BLaER1 treated with 17β-estradiol and CSF1 and Interleukin-3, amounts not matched to agents 10 nM and 100 nM (cell line): ENCODE data around the gene FBXO47.

ENCODE experiments used
- H3K27ac ChIP-seq, 11 experiments: shearing (Covaris generic); formaldehyde crosslinking; 2 replicates each; pipeline ENCODE4 v1.8.1; 2022
- H3K27me3 ChIP-seq, 11 experiments: shearing (Covaris generic); formaldehyde crosslinking; 2 replicates each; pipeline ENCODE4 v1.8.1; 2022
- H3K36me3 ChIP-seq, 11 experiments: shearing (Covaris generic); formaldehyde crosslinking; 2 replicates each; pipeline ENCODE4 v1.8.1; 2022
- H3K4me1 ChIP-seq, 10 experiments: shearing (Covaris generic); formaldehyde crosslinking; 2 replicates each; pipeline ENCODE4 v1.8.1; 2022
- H3K4me2 ChIP-seq, 11 experiments: shearing (Covaris generic); formaldehyde crosslinking; 2 replicates each; pipeline ENCODE4 v1.8.1; 2022
- H3K4me3 ChIP-seq, 10 experiments: shearing (Covaris generic); formaldehyde crosslinking; 2 replicates each; pipeline ENCODE4 v1.8.1; 2022
- H3K9ac ChIP-seq, 11 experiments: shearing (Covaris generic); formaldehyde crosslinking; 2 replicates each; pipeline ENCODE4 v1.8.1; 2022
- H3K9me3 ChIP-seq, 11 experiments: shearing (Covaris generic); formaldehyde crosslinking; replicated peaks in 1 of 11; 2 replicates each; pipeline ENCODE4 v1.8.1; 2022
- H4K20me1 ChIP-seq, 11 experiments: shearing (Covaris generic); formaldehyde crosslinking; 2 replicates each; pipeline ENCODE4 v1.8.1; 2022
- Cebpa-rat ChIP-seq, 11 experiments: shearing (Covaris generic); IDR thresholded peaks; 2 replicates each; pipeline ENCODE4 v1.8.1; 2022

FBXO47 gene

DNA sequence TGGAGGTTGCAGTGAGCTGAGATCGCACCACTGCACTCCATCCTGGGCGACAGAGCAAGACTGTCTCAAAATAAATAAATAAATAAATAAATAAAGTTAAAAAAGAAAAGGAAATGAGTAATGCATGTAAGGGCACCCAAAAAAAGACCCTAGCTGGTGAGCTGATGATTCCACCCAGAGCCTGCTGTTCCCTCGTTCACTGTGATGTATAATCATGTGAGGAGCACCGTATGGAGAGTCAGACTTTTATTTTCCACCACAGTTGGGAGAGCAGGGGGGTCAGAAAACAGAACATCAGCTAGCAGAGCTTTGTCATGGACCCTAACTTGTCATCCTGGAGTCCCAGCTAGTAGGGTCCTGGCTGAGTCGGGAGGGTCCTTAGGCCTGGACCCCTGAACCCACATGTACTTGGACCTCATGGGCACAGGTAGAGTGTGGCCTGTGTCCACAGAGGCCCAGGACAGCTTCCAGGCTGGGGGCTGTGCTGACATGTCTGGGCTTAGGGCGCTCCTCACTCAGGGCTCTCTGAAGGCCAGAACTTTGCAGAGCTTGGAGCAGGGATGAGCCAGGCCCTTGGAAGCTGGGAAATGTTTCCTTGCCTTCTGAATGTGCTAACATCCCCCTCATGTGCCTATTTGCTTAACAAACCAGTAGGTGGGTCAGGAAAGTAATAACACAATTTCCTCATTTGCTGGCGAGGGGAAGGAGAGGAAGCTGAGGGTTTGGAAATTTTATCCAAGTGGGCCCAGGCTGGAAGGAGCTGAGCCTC, 60.6 kb downstream of the FBXO47 start:
- Histone ChIP-seq H3K9ac (peak overlapping the region; percentile 31 to 69 (median 55); a peak in 20 of 22 replicates), H3K4me2 (peak overlapping the region; percentile 67 to 95 (median 83)), H3K27ac (peak overlapping the region; percentile 7 to 70 (median 62); a peak in 21 of 22 replicates), H3K36me3 (peaks cover 38 to 93% (median 81%) of the 10 kb centered on the region in 11 experiments), H3K27me3 (no peaks in the 10 kb centered on the region), H3K9me3 (peaks cover 0 to 11% (median 6%) of the 10 kb centered on the region in 11 experiments; a peak in 7 of 22 replicates), H3K4me3 (peak overlapping the region in 4 of 10 experiments; percentile 3 to 36 (median 6); a peak in 3 of 20 replicates), H3K4me1 (peaks cover 56 to 81% (median 63%) of the 10 kb centered on the region in 10 experiments), H4K20me1 (peaks cover 0 to 98% (median 12%) of the 10 kb centered on the region in 11 experiments; a peak in 12 of 22 replicates)
- TF ChIP-seq Cebpa-rat (IDR thresholded peaks at IDR 0.05): no peak

- peak overlapping the region in 4 of 11 experiments; percentile 1 to 56 (median 54); a peak in 4 of 22 replicates for H3K9ac ChIP-seq
- no peaks in the 10 kb centered on the region for H3K27me3 ChIP-seq
- H3K36me3 ChIP-seq: peaks cover 33 to 83% (median 71%) of the 10 kb centered on the region in 11 experiments
- H3K4me3 ChIP-seq: no peak overlapping the region
- TF ChIP-seq Cebpa-rat (IDR thresholded peaks at IDR 0.05): no peak
- peaks cover 0 to 11% (median 6%) of the 10 kb centered on the region in 11 experiments; a peak in 7 of 22 replicates for H3K9me3 ChIP-seq
- peaks cover 0 to 95% (median 12%) of the 10 kb centered on the region in 11 experiments; a peak in 10 of 22 replicates for H4K20me1 ChIP-seq
- H3K4me1 ChIP-seq: peaks cover 69 to 92% (median 76%) of the 10 kb centered on the region in 10 experiments
- peak overlapping the region; percentile 67 to 95 (median 83); a peak in 20 of 22 replicates for H3K4me2 ChIP-seq
- H3K27ac ChIP-seq: peak overlapping the region in 6 of 11 experiments; percentile 48 to 70 (median 64); a peak in 4 of 22 replicates
Measured at GRCh38 chr17:38905375-38905774, 61.8 kb downstream of the FBXO47 start.

DNA sequence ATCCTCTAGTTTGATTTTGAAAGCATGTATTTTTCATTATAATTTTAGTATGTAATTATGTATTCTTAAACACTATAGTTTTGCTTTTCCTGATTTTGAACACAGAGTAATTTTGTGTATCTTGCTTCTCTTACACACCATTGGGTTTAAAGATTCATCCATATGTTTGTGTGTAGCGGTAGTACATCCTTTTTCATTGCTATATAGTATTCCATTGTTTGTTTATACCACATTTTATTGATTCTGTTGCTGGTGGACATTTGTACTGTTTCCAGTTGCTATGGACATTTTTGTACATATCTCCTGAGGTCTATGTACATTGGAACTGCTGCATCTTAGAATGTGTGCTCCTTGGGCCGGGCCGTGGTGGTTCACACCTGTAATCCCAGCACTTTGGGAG, 62.3 kb downstream of the FBXO47 start:
- no peak for TF ChIP-seq Cebpa-rat (IDR thresholded peaks at IDR 0.05)
- Histone ChIP-seq H3K4me2 (peak overlapping the region in 9 of 11 experiments; percentile 13 to 95 (median 84); a peak in 12 of 22 replicates), H3K4me3 (no peak overlapping the region), H3K27ac (peak overlapping the region in 1 of 11 experiments; percentile 7; a peak in 3 of 22 replicates), H3K27me3 (no peaks in the 10 kb centered on the region), H4K20me1 (peaks cover 0 to 90% (median 12%) of the 10 kb centered on the region in 11 experiments; a peak in 10 of 22 replicates), H3K9me3 (peaks cover 0 to 11% (median 6%) of the 10 kb centered on the region in 11 experiments; a peak in 7 of 22 replicates), H3K36me3 (peaks cover 33 to 79% (median 68%) of the 10 kb centered on the region in 11 experiments), H3K4me1 (peaks cover 74 to 92% (median 81%) of the 10 kb centered on the region in 10 experiments), H3K9ac (peak overlapping the region in 1 of 11 experiments; percentile 1; a peak in 1 of 22 replicates)

- Histone ChIP-seq H3K4me3 (no peak overlapping the region), H3K4me2 (peak overlapping the region in 2 of 11 experiments; percentile 94 to 98; a peak in 1 of 22 replicates), H3K9ac (no peak overlapping the region), H3K27ac (peak overlapping the region in 8 of 11 experiments; percentile 15 to 99 (median 96); a peak in 11 of 22 replicates), H3K9me3 (peaks cover 0 to 11% (median 6%) of the 10 kb centered on the region in 11 experiments; a peak in 7 of 22 replicates), H3K27me3 (no peaks in the 10 kb centered on the region), H3K36me3 (peaks cover 33 to 74% (median 65%) of the 10 kb centered on the region in 11 experiments), H3K4me1 (peaks cover 77 to 92% (median 86%) of the 10 kb centered on the region in 10 experiments), H4K20me1 (peaks cover 0 to 76% (median 11%) of the 10 kb centered on the region in 11 experiments; a peak in 10 of 22 replicates)
- TF ChIP-seq Cebpa-rat (IDR thresholded peaks at IDR 0.05): no peak
Measured at GRCh38 chr17:38903404-38903803, 63.8 kb downstream of the FBXO47 start.

DNA sequence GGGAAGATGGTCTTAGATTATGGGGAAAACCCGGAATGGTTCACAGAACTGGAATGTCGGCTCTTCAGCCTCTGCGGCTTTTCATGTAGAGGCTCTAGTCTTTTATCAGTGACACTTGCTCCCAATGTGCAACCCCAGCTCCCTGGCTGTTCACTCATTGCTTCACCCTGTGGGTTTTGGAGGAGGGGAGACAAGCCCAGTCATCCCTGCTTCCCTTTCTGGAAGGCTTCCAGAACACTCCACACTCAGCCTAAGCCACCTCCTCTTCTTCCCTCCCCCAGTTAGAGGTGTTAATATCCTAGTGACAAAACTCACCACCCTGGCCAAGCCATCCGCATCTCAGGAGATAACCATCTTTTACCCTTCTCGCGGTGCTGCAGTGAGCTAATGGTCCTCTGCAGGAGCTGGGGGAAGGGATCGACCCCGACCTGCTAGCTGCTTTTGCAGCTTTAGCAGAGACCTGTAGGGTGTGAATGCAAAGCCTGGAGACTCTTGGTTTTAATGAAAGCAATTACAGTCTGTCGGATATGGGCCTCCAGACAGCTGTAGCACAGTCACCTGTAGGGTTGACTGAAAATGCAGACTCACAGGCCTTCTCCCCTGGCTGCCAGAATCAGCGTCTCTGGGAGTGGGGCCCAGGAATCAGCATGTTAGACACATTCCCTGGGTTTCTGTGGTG, 66.1 kb downstream of the FBXO47 start:
- H3K4me2 ChIP-seq: peak overlapping the region; percentile 90 to 99 (median 95)
- peak; percentile 72 to 99 (median 97); a peak in 20 of 22 replicates for TF ChIP-seq Cebpa-rat (IDR thresholded peaks at IDR 0.05)
- H4K20me1 ChIP-seq: peaks cover 0 to 61% (median 0%) of the 10 kb centered on the region in 11 experiments; a peak in 6 of 22 replicates
- peak overlapping the region; percentile 18 to 90 (median 83); a peak in 19 of 22 replicates for H3K9ac ChIP-seq
- peaks cover 0 to 11% (median 6%) of the 10 kb centered on the region in 11 experiments; a peak in 7 of 22 replicates for H3K9me3 ChIP-seq
- H3K36me3 ChIP-seq: peaks cover 27 to 78% (median 66%) of the 10 kb centered on the region in 11 experiments
- H3K4me1 ChIP-seq: peaks cover 77 to 92% (median 86%) of the 10 kb centered on the region in 10 experiments
- peak overlapping the region in 6 of 10 experiments; percentile 6 to 60 (median 24); a peak in 9 of 20 replicates for H3K4me3 ChIP-seq
- peak overlapping the region in 10 of 11 experiments; percentile 73 to 99 (median 96); a peak in 21 of 22 replicates for H3K27ac ChIP-seq
- H3K27me3 ChIP-seq: no peaks in the 10 kb centered on the region

- Histone ChIP-seq H4K20me1 (peaks cover 0 to 48% (median 0%) of the 10 kb centered on the region in 11 experiments; a peak in 3 of 22 replicates), H3K36me3 (peaks cover 20 to 84% (median 65%) of the 10 kb centered on the region in 11 experiments), H3K4me2 (peak overlapping the region; percentile 90 to 99 (median 95)), H3K9ac (peak overlapping the region; percentile 71 to 90 (median 83); a peak in 21 of 22 replicates), H3K4me3 (peak overlapping the region in 9 of 10 experiments; percentile 22 to 60 (median 43); a peak in 12 of 20 replicates), H3K27me3 (no peaks in the 10 kb centered on the region), H3K4me1 (peaks cover 71 to 98% (median 91%) of the 10 kb centered on the region in 10 experiments), H3K27ac (peak overlapping the region; percentile 73 to 99 (median 94)), H3K9me3 (peaks cover 0 to 6% (median under 1%) of the 10 kb centered on the region in 11 experiments; a peak in 6 of 22 replicates)
- no peak for TF ChIP-seq Cebpa-rat (IDR thresholded peaks at IDR 0.05)
Measured at GRCh38 chr17:38899421-38899820, 67.8 kb downstream of the FBXO47 start.

DNA sequence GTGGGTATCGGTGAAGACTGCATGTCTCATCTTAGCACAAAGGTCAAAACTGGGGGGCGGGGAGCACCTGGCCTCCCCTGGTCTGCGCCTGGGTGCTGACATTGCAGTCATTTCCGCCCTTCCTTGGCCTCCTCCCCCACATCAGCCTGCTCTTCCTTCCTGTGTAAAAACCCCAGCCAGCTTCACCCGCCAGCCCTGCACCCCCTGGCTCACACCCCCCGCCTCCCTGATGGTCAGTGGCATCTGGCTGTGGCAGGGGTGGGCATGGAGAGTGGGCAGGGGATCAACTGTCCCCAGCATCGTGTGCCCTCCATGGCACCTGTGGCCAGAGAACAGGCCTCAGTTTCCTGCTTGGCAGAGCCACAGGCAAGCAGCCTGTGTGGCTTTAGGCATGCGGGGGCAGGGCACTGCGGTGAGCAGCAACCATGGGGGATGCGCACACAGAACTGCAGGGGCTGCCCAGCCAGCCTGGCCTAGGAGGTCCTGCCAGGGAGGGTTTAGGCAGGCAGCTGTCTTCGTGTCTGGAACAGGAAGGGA, 68.3 kb downstream of the FBXO47 start:
- H3K9me3 ChIP-seq: 0 out of 22 replicates have a peak, but pooled peaks cover 0 to under 1% (median 0%) of the 10 kb centered on the region in 11 experiments
- peak overlapping the region in 9 of 10 experiments; percentile 22 to 59 (median 43); a peak in 15 of 20 replicates for H3K4me3 ChIP-seq
- no peaks in the 10 kb centered on the region for H3K27me3 ChIP-seq
- peaks cover 15 to 82% (median 65%) of the 10 kb centered on the region in 11 experiments for H3K36me3 ChIP-seq
- H3K4me2 ChIP-seq: peak overlapping the region; percentile 90 to 99 (median 95)
- peak overlapping the region; percentile 73 to 99 (median 94) for H3K27ac ChIP-seq
- TF ChIP-seq Cebpa-rat (IDR thresholded peaks at IDR 0.05): peak in 2 of 11 experiments; percentile 9 to 32; a peak in 1 of 22 replicates
- H3K4me1 ChIP-seq: peaks cover 76 to 100% (median 96%) of the 10 kb centered on the region in 10 experiments
- peak overlapping the region; percentile 71 to 90 (median 83) for H3K9ac ChIP-seq
- H4K20me1 ChIP-seq: peaks cover 0 to 48% (median 0%) of the 10 kb centered on the region in 11 experiments; a peak in 5 of 22 replicates
